22Rv1 (cell line): ENCODE data around the gene SH3RF3.

Experiments
- ZFX ChIP-seq: fragments of 450-650 bp; IDR thresholded peaks from 2 replicates; pipeline ENCODE4 v1.6.1; 2017; ENCODE audit warnings: antibody characterized with exemption, borderline replicate concordance
- TF ChIP-seq, protein P1 (sequence below): fragments of 450-650 bp; IDR thresholded peaks from 2 replicates; pipeline ENCODE4 v1.5.1; 2017; ENCODE audit warnings: mild to moderate bottlenecking

DNA sequence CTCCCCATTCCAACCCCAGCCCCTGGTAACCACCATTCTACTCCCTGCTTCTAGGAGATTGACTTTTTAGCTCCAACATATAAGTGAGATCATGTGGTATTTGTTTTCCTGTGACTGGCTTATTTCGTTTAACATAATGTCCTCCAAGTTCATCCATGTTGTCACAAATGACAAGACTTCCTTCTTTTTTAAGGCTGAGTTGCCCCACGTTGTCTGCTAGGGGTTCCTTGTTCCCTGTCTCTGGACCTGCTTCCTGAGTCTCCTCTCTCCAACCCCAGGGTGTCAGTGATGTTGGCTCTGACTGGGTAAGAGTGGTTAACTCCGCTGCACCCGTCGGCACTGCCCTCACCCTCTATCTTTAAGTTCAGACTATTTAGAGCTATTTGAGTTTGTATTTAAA lies 175.2 kb downstream of the SH3RF3 start:
- TF ChIP-seq, protein P1, sequence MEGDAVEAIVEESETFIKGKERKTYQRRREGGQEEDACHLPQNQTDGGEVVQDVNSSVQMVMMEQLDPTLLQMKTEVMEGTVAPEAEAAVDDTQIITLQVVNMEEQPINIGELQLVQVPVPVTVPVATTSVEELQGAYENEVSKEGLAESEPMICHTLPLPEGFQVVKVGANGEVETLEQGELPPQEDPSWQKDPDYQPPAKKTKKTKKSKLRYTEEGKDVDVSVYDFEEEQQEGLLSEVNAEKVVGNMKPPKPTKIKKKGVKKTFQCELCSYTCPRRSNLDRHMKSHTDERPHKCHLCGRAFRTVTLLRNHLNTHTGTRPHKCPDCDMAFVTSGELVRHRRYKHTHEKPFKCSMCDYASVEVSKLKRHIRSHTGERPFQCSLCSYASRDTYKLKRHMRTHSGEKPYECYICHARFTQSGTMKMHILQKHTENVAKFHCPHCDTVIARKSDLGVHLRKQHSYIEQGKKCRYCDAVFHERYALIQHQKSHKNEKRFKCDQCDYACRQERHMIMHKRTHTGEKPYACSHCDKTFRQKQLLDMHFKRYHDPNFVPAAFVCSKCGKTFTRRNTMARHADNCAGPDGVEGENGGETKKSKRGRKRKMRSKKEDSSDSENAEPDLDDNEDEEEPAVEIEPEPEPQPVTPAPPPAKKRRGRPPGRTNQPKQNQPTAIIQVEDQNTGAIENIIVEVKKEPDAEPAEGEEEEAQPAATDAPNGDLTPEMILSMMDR = no peak
- TF ChIP-seq ZFX = no peak
